AG04450 (cell line): Measurements from ENCODE around the gene GRK5. TPM values are rescaled to one million over a fixed set of nuclear protein-coding genes. Genes with fewer than 3 reads are reported as not detected.

Experiments used
- CTCF ChIA-PET: fragments of 300-600, 350-600 bp; formaldehyde crosslinking; extraction: SDS; loops from one replicate; lab custom pipeline; 2022; ENCODE audit warnings: antibody characterized with exemption, inconsistent platforms; lab: Charles Lee
- POLR2A ChIA-PET: fragments of 350-600 bp; formaldehyde crosslinking; extraction: SDS; loops from one replicate; lab custom pipeline; 2021; ENCODE audit warnings: antibody characterized with exemption, inconsistent platforms; lab: Yijun Ruan, JAX
- DNase-seq: peaks from one replicate; pipeline ENCODE4 v3.0.0-alpha.2; 2011; ENCODE audit warnings: low read depth, low spot score
- H3K27ac ChIP-seq: one replicate; pipeline ENCODE4 v1.5.1; 2012; ENCODE audit warnings: low read depth, low read length, control low read depth
- H3K27me3 ChIP-seq: one replicate; pipeline ENCODE4 v1.6.0; 2012; ENCODE audit warnings: low read length; ENCODE audit not compliant: control insufficient read depth, insufficient read depth
- H3K4me3 ChIP-seq: 2 replicates; pipeline ENCODE4 v1.5.1; 2011; ENCODE audit warnings: mild to moderate bottlenecking, low read depth, low read length, control low read depth
- H3K9me3 ChIP-seq: 2 replicates; pipeline ENCODE4 v1.5.1; 2012; ENCODE audit warnings: low read length; ENCODE audit not compliant: control insufficient read depth, insufficient read depth
- CTCF ChIP-seq: IDR thresholded peaks from 2 replicates; pipeline ENCODE4 v1.5.1; 2011; ENCODE audit warnings: low read depth, low read length, control low read depth, inconsistent platforms
- polyA plus RNA-seq: library from polyadenylated mRNA; depleted of rRNA; stranded (reverse); fragments of >200 nt; gene quantifications from 2 replicates; pipeline ENCODE4 v1.2.3, GENCODE V29; 2011

Gene GRK5
- polyA plus RNA-seq, 1 experiment: 27.6 TPM

GRCh38 chr10:119478111-119478802, 270.9 kb downstream of the GRK5 start:
- ChIA-PET POLR2A (interaction anchor here (0.7 kb wide), 1 partner anchor 22 kb away, joined by 4 read pairs; no protein-coding TSS in a partner anchor), CTCF (interaction anchor here (0.5 to 2.0 kb wide), 4 partner anchors 19 to 381 kb away, joined by 3 to 9 read pairs (median 4); no protein-coding TSS in a partner anchor)
- H3K4me3 ChIP-seq: no peak overlapping the region
- H3K27ac ChIP-seq: no peak overlapping the region
- H3K9me3 ChIP-seq: peaks cover 2% of the 10 kb centered on the region; the same call in 1 of the 2 replicates
- H3K27me3 ChIP-seq: peaks cover 43% of the 10 kb centered on the region
- no peak for TF ChIP-seq CTCF
- no peak for DNase-seq

- no peak for TF ChIP-seq CTCF
- no peak for DNase-seq
- Histone ChIP-seq H3K27me3 (peaks cover 39% of the 10 kb centered on the region), H3K9me3 (no peaks in the 10 kb centered on the region), H3K27ac (no peak overlapping the region), H3K4me3 (no peak overlapping the region)
- POLR2A ChIA-PET: interaction anchor here (0.7 kb wide), 1 partner anchor 21 kb away, joined by 4 read pairs; no protein-coding TSS in a partner anchor
- CTCF ChIA-PET: interaction anchor here (0.7 to 2.0 kb wide), 3 partner anchors 11 to 280 kb away, joined by 3 to 9 read pairs (median 6); no protein-coding TSS in a partner anchor
These were observed 271.5 kb downstream of the GRK5 start for GRCh38 chr10:119478811-119479341.

- no peak for DNase-seq
- H3K27ac ChIP-seq: no peak overlapping the region
- no peak for TF ChIP-seq CTCF
- ChIA-PET POLR2A (no interaction called here), CTCF (interaction anchor here (1.1 to 2.0 kb wide), 2 partner anchors 10 to 281 kb away, joined by 6 to 9 read pairs; no protein-coding TSS in a partner anchor)
- no peaks in the 10 kb centered on the region for H3K9me3 ChIP-seq
- H3K27me3 ChIP-seq: peaks cover 33% of the 10 kb centered on the region
- H3K4me3 ChIP-seq: no peak overlapping the region
These were observed 272.2 kb downstream of the GRK5 start for GRCh38 chr10:119479532-119479931.

- ChIA-PET POLR2A (interaction anchor here (0.6 to 0.7 kb wide), 2 partner anchors 11 to 69 kb away, joined by 3 to 6 read pairs; no protein-coding TSS in a partner anchor), CTCF (interaction anchor here (1.0 to 2.0 kb wide), 2 partner anchors 9 to 282 kb away, joined by 3 to 11 read pairs; no protein-coding TSS in a partner anchor)
- H3K27me3 ChIP-seq: peaks cover 29% of the 10 kb centered on the region
- no peak for TF ChIP-seq CTCF
- no peaks in the 10 kb centered on the region for H3K9me3 ChIP-seq
- no peak overlapping the region for H3K4me3 ChIP-seq
- DNase-seq: no peak
- no peak overlapping the region for H3K27ac ChIP-seq
These were observed 273.3 kb downstream of the GRK5 start for GRCh38 chr10:119480667-119481066.
